HG02678 (cell line): ENCODE measurements around the gene ZC3H11A.
"Not testable (repeated sequence)": the region's sequence is repeated elsewhere in the genome, so short reads cannot be mapped to it uniquely, and the experiment has no call there.

Source experiments
- ATAC-seq: cut with Tn5 transposase; IDR thresholded peaks from one replicate; pipeline ENCODE4 v1.9.1; 2021; ENCODE audit warnings: mild to moderate bottlenecking, moderate library complexity; ENCODE audit not compliant: unreplicated experiment

ZC3H11A gene

GRCh38 chr1:203778789-203779188, 16.6 kb upstream of the ZC3H11A start:
- ATAC-seq: no peak

DNA sequence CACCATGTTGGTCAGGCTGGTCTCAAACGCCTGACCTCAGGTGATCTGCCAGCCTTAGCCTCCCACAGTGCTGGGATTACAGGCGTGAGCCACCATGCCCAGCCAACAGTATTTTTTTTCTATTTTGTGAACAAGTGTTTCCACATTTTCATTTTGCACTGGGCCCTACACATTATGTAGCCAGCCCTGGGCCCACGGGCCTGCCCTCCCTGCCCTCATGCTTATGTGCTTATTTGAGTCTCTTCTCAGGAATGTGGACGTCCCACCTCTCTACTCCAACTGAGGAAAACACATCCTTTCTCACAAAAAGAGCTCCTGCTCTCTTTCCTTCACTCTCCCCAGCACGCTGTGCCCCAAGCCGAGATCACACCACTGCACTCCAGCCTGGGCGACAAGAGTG, 13.5 kb upstream of the ZC3H11A start:
- no peak for ATAC-seq

GRCh38 chr1:203789966-203790365, 5.5 kb upstream of the ZC3H11A start:
- no peak for ATAC-seq

GRCh38 chr1:203791498-203791897, 3.9 kb upstream of the ZC3H11A start:
- no peak for ATAC-seq

GRCh38 chr1:203792486-203792885, 2.9 kb upstream of the ZC3H11A start:
- ATAC-seq: no peak

- not testable (repeated sequence) for ATAC-seq
Measured at GRCh38 chr1:203793561-203793960, 1.9 kb upstream of the ZC3H11A start.

DNA sequence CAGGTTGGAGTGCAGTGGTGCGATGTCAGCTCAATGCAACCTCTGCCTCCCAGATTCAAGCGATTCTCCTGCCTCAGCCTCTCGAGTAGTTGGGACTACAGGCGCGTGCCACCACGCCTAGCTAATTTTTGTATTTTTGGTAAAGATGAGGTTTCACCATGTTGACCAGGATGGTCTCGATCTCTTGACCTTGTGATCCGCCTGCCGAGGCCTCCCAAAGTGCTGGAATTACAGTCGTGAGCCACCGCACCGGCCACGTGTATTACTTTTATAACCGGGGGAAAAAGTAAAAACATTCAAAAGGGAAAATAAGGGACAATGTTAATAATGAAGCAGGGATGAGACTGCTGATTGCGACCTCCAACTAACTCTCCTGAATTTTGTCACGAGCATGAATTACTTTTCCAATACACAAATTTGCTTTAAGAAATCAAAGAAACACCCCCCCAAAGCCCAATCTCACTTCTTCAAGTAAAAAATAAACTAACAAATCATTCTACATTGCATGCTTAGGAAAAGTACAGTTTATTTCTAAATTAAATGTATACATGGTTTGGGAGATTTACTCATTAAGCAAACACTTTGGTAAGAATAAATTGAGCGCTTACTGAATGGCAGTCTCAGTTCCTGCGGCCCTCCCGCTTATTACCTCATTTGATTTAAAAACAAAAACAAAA, 521 bp upstream of the ZC3H11A start:
- no peak for ATAC-seq

DNA sequence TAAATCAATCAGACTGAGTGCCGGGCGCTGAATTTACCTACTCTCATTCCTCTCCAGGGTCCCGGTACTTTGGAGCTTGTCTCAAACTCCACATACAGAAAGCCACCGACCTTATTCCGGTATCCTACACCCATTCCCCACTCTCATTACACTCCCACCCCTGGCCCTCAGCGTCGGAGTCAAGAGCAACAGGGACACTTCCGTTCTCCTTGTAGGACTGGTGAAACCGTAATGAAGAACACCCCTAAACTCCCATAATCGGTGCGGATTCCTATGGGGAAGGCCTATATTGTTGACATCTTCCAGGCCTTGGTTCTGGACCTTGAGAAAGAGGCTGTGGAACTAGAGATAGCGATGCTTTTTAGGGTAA, 798 bp downstream of the ZC3H11A start:
- no peak for ATAC-seq

GRCh38 chr1:203797216-203797615, 1.8 kb downstream of the ZC3H11A start:
- no peak for ATAC-seq

- ATAC-seq: no peak
Measured at GRCh38 chr1:203797948-203798655, 2.7 kb downstream of the ZC3H11A start.

- ATAC-seq: no peak
Measured at GRCh38 chr1:203799157-203799556, 3.7 kb downstream of the ZC3H11A start.

- no peak for ATAC-seq
Measured at GRCh38 chr1:203799971-203800370, 4.5 kb downstream of the ZC3H11A start.

- no peak for ATAC-seq
Measured at GRCh38 chr1:203805689-203806088, 10.3 kb downstream of the ZC3H11A start.

DNA sequence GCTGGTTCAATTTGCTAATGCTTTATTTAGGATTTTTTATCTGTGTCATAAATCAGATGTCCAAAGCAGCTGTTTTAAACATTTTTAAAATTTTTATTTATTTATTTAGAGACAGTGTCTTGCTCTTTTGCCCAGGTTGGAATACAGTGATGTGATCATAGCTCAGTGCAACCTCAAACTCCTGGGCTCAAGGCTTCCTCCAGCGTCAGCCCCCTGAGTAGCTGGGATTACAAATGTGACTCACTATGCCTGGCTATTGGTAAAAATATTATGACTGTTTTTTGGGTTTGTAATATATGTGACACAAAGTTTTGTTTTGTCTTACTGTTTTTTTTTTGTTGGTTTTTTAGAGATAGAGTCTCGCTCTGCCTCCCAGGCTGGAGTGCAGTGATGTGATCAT, 11.8 kb downstream of the ZC3H11A start:
- ATAC-seq: no peak

DNA sequence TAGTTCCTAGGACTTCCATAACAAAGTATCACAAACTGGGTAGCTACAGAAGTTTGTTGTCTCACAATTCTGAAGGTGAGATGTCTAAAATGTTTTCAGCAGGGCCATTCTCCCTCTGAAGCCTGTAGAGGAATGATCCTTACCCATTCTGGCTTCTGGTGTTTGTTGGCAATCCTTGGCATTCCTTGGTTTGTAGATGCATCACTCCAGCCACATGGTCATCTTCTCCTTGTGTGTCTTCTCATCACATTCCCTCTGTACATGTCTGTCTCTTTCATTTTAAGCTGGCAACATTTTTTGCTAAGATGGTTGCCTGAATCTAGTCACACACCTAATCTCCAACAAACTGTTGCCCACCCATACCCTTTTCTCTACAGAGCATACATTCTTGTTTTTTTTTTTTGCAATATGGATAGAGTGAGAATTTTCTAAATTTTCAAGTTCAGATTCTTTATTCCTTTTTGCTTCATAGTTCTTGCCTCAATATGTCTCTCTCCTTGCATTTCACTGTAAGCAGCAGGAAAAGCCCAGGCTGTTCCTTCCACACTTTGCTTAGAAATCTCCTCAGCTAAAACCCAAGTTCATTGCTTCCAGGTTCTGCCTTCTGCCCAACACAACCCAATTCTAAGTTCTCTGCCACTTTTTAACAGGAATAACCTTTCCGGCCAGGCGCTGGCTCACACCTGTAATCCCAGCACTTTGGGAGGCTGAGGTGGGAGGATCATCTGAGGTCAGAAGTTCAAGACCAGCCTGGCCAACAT, 18.3 kb downstream of the ZC3H11A start:
- no peak for ATAC-seq

- ATAC-seq: no peak
Measured at GRCh38 chr1:203818399-203818798, 23.0 kb downstream of the ZC3H11A start.

GRCh38 chr1:203823306-203823705, 27.9 kb downstream of the ZC3H11A start:
- ATAC-seq: no peak

- ATAC-seq: no peak
Measured at GRCh38 chr1:203826175-203826574, 30.8 kb downstream of the ZC3H11A start.

DNA sequence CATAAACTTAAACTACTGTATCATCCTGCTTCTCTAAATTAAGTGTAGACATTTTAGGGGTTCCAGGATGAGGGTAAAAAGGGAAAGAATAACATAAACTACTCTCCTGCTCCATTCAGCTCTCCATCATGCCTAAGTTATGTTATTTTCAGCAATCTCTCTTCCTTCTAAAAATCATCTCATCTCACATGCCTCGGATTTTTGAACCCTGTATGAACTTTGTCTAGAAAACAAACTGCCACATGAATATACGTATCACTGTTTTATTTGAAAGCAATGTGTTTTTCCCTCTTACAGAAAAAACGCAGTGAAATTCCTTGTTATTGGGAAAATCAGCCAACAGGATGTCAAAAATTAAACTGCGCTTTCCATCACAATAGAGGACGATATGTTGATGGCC, 32.6 kb downstream of the ZC3H11A start:
- ATAC-seq: no peak

GRCh38 chr1:203828503-203828902, 33.1 kb downstream of the ZC3H11A start:
- no peak for ATAC-seq

DNA sequence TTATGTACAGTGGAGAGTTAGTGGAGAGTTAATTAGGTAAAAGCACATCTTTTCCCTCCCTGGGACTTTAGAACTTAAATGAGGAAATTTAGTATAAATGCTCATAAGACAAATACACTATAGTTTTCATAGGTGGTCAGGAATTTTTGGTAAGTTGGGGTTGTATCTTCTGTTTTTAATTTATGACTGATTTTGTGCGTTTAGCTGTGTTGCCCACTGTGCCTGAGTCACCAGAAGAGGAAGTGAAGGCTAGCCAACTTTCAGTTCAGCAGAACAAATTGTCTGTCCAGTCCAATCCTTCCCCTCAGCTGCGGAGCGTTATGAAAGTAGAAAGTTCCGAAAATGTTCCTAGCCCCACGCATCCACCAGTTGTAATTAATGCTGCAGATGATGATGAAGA, 33.8 kb downstream of the ZC3H11A start:
- not testable (repeated sequence) for ATAC-seq

DNA sequence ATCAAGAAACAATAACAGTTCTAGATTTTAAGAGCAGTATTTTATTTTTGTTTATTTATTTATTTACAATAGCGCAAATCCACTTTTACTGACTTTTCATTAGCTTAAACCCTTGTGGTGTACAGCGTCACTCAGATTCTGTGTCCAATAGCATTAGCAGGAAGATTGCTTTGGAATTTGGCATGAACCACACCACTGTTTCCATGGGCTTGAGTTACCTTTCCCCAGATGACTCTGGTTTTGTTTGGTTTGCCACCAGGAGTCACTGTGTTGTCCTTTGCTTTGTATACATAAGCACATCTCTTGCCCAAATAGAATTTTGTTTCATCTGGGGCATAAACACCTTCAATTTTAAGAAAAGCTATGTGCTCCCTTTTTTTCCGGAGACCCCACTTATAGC, 40.1 kb downstream of the ZC3H11A start:
- no peak for ATAC-seq
